IMR-90 (cell line): ENCODE data around the gene MRPL19. TPM values are rescaled to one million over a fixed set of nuclear protein-coding genes. Genes with fewer than 3 reads are reported as not detected.
"Not testable (repeated sequence)": the region's sequence is repeated elsewhere in the genome, so short reads cannot be mapped to it uniquely, and the experiment has no call there.

Experiments
- ATAC-seq: fragments of 200-7000 bp; cut with Tn5 transposase; 2 replicates; pipeline ENCODE4 v1.9.1; 2020; ENCODE audit warnings: low read depth, mild to moderate bottlenecking, moderate library complexity
- BruUV-seq: library from RNA; stranded (reverse); fragments of 400-500 nt; replicated peaks from 2 replicates; lab custom pipeline; 2021; lab: Mats Ljungman, UMichigan
- CTCF ChIA-PET: fragments of 300-600 bp; formaldehyde crosslinking; extraction: SDS; loops from one replicate; lab custom pipeline; 2021; ENCODE audit warnings: antibody characterized with exemption; lab: Yijun Ruan, JAX
- POLR2A ChIA-PET: fragments of 300-600 bp; sonication (Branson Sonifier 250); formaldehyde crosslinking; loops from one replicate; lab custom pipeline; 2022; ENCODE audit warnings: antibody characterized with exemption; ENCODE audit not compliant: unreplicated experiment; lab: Charles Lee
- DNase-seq: peaks from one replicate; pipeline ENCODE4 v3.0.0; 2013
- H2AFZ ChIP-seq: replicated peaks from 2 replicates; pipeline ENCODE3; 2013; ENCODE audit warnings: low read length, mild to moderate bottlenecking; ENCODE audit not compliant: poor library complexity
- H2AK5ac ChIP-seq: 2 replicates; pipeline ENCODE4 v1.6.1; 2013; ENCODE audit warnings: low read depth, low read length, inconsistent platforms
- H2AK9ac ChIP-seq: replicated peaks from 2 replicates; pipeline ENCODE3; 2013; ENCODE audit warnings: mild to moderate bottlenecking, low read depth, low read length, moderate library complexity; ENCODE audit not compliant: poor library complexity
- H2BK120ac ChIP-seq: 2 replicates; pipeline ENCODE4 v1.6.1; 2013; ENCODE audit warnings: low read depth, low read length, inconsistent platforms
- H2BK15ac ChIP-seq: 3 replicates; pipeline ENCODE4 v1.6.1; 2013; ENCODE audit warnings: low read depth, low read length, inconsistent platforms
- H2BK20ac ChIP-seq: 2 replicates; pipeline ENCODE4 v1.6.1; 2013; ENCODE audit warnings: low read depth, mild to moderate bottlenecking, inconsistent platforms, low read length, moderate library complexity
- H2BK5ac ChIP-seq: 2 replicates; pipeline ENCODE4 v1.6.1; 2013; ENCODE audit warnings: mild to moderate bottlenecking, low read depth, low read length, inconsistent platforms; ENCODE audit not compliant: poor library complexity, severe bottlenecking
- H3K14ac ChIP-seq: replicated peaks from 2 replicates; pipeline ENCODE4 v1.6.1; 2013; ENCODE audit warnings: low read depth, low read length, inconsistent platforms
- H3K18ac ChIP-seq: 2 replicates; pipeline ENCODE4 v1.6.1; 2013; ENCODE audit warnings: low read depth, low read length, control low read depth
- H3K23ac ChIP-seq: 2 replicates; pipeline ENCODE4 v1.6.1; 2013; ENCODE audit warnings: low read depth, low read length, inconsistent platforms
- H3K27ac ChIP-seq: 2 replicates; pipeline ENCODE4 v1.5.1; 2013; ENCODE audit warnings: mild to moderate bottlenecking, control low read depth, low read length; ENCODE audit not compliant: insufficient read depth
- H3K27me3 ChIP-seq: 2 replicates; pipeline ENCODE4 v1.6.1; 2013; ENCODE audit warnings: low read length; ENCODE audit not compliant: control insufficient read depth, insufficient read depth
- H3K36me3 ChIP-seq: 2 replicates; pipeline ENCODE4 v1.6.1; 2013; ENCODE audit warnings: low read length, mixed read lengths; ENCODE audit not compliant: control insufficient read depth, insufficient read depth
- H3K4ac ChIP-seq: 2 replicates; pipeline ENCODE4 v1.6.1; 2013; ENCODE audit warnings: low read depth, low read length, inconsistent platforms
- H3K4me1 ChIP-seq: 2 replicates; pipeline ENCODE4 v1.6.1; 2013; ENCODE audit warnings: low read length, mixed read lengths; ENCODE audit not compliant: control insufficient read depth, insufficient read depth
- H3K4me2 ChIP-seq: 2 replicates; pipeline ENCODE4 v1.6.1; 2013; ENCODE audit warnings: low read depth, mild to moderate bottlenecking, control low read depth, low read length, moderate library complexity
- H3K4me3 ChIP-seq: 2 replicates; pipeline ENCODE4 v1.5.1; 2013; ENCODE audit warnings: low read depth, mild to moderate bottlenecking, control low read depth, low read length, moderate library complexity; ENCODE audit not compliant: insufficient read depth
- H3K56ac ChIP-seq: 2 replicates; pipeline ENCODE4 v1.6.1; 2013; ENCODE audit warnings: low read length, inconsistent platforms; ENCODE audit not compliant: insufficient read depth; ENCODE audit errors: extremely low read depth
- H3K79me1 ChIP-seq, 2 experiments: 2 replicates each; pipeline ENCODE4 v1.6.1; 2013; ENCODE audit warnings: low read length in 2 of 2, inconsistent platforms in 1 of 2, low read depth in 1 of 2
- H3K9ac ChIP-seq: 2 replicates; pipeline ENCODE4 v1.6.1; 2013; ENCODE audit warnings: low read depth, low read length, control low read depth
- H3K9me1 ChIP-seq: 2 replicates; pipeline ENCODE4 v1.6.1; 2013; ENCODE audit warnings: low read length, inconsistent platforms; ENCODE audit not compliant: insufficient read depth
- H3K9me3 ChIP-seq: 2 replicates; pipeline ENCODE4 v1.6.1; 2013; ENCODE audit warnings: low read length; ENCODE audit not compliant: control insufficient read depth, insufficient read depth
- H4K20me1 ChIP-seq: 2 replicates; pipeline ENCODE4 v1.6.1; 2013; ENCODE audit warnings: low read length, inconsistent platforms; ENCODE audit not compliant: insufficient read depth
- H4K5ac ChIP-seq: 2 replicates; pipeline ENCODE4 v1.6.1; 2013; ENCODE audit warnings: mild to moderate bottlenecking, low read depth, low read length, control low read depth
- H4K8ac ChIP-seq, 2 experiments: 2 replicates each; pipeline ENCODE4 v1.6.1; 2013; ENCODE audit warnings: low read depth in 2 of 2, low read length in 2 of 2, control low read depth in 1 of 2, inconsistent platforms in 1 of 2
- H4K91ac ChIP-seq: 2 replicates; pipeline ENCODE4 v1.6.1; 2013; ENCODE audit warnings: low read depth, low read length, inconsistent platforms; ENCODE audit not compliant: insufficient read depth
- RCOR1 ChIP-seq: IDR thresholded peaks from 2 replicates; pipeline ENCODE4 v1.6.1; 2012; ENCODE audit warnings: mild to moderate bottlenecking, low read length, improper control_type of control experiment; ENCODE audit not compliant: insufficient replicate concordance
- RFX5 ChIP-seq: IDR thresholded peaks from 2 replicates; pipeline ENCODE4 v1.8.0; 2012; ENCODE audit warnings: low read depth, mild to moderate bottlenecking, low read length, moderate library complexity
- WGBS, 2 experiments: methylation state at CpG; one replicate each; pipeline versions ENCODE4 v1.1.5 to v1.1.7; 2013; ENCODE audit warnings: missing lambda C conversion rate in 2 of 2; ENCODE audit not compliant: insufficient read length in 1 of 2; ENCODE audit errors: extremely low coverage in 2 of 2; 5-methylcytosine and 5-hydroxymethylcytosine counted together
- dilution Hi-C: fragments of 300-500 bp; cut with HindIII; formaldehyde crosslinking; loops from one replicate; pipeline ENCODE4 v1.14.3; 2018; ENCODE audit warnings: low sequenced_read_pairs; ENCODE audit not compliant: unreplicated experiment
- in situ Hi-C: fragments of 300-500 bp; cut with MboI; formaldehyde crosslinking; loops from 3 replicates; pipeline ENCODE4 v1.14.3; 2019; ENCODE audit warnings: low sequenced_read_pairs, inconsistent platforms, mixed read lengths
- intact Hi-C: fragments of 100-400 bp; cut with micrococcal nuclease; formaldehyde crosslinking; loops from 2 replicates; pipeline ENCODE4 v1.10.0; 2022
- polyA plus RNA-seq, 3 experiments: library from polyadenylated mRNA; depleted of rRNA; stranded (reverse); fragments of >200 nt; gene quantifications; 2 replicates each; pipeline ENCODE4 v1.2.3, GENCODE V29; 2012; ENCODE audit warnings: low replicate concordance in 1 of 3
- total RNA-seq: library from RNA; depleted of rRNA; stranded (reverse); fragments of >200 nt; gene quantifications from 2 replicates; pipeline ENCODE4 v1.2.3, GENCODE V29; 2012

Gene MRPL19
- total and polyA plus RNA-seq, 2 of the 4 experiments (the other 2 are of a cell fraction), result 24.8 to 28.5 TPM

- TF ChIP-seq RFX5 (no peak), RCOR1 (no peak)
These were observed 64.1 kb downstream of the MRPL19 start, which contains the start of gene GCFC2 (continued) for GRCh38 chr2:75710577-75711253.

- H3K56ac ChIP-seq, H3K18ac ChIP-seq, H3K27ac ChIP-seq, H2BK20ac ChIP-seq, intact Hi-C loops, dilution Hi-C loops, H4K91ac ChIP-seq, H2BK120ac ChIP-seq, in situ Hi-C loops, H3K14ac ChIP-seq, H3K23ac ChIP-seq, H3K27me3 ChIP-seq, H3K4ac ChIP-seq, H3K4me3 ChIP-seq, H3K9me3 ChIP-seq, H2BK5ac ChIP-seq, H4K5ac ChIP-seq, BruUV-seq, DNase-seq, H3K9ac ChIP-seq, H3K36me3 ChIP-seq, H2AK5ac ChIP-seq, H2AK9ac ChIP-seq, POLR2A ChIA-PET, CTCF ChIA-PET, H4K20me1 ChIP-seq, H3K79me1 ChIP-seq, H3K4me2 ChIP-seq, H3K9me1 ChIP-seq, H2BK15ac ChIP-seq, H2AFZ ChIP-seq, ATAC-seq, H3K4me1 ChIP-seq: not testable (repeated sequence)
- 100% methylated on average over 3 of the region's 31 CpGs; no CpG with 5 or more reads in 1 of the 2 experiments for WGBS, 2 experiments
- peak overlapping the region; percentile 92 to 95; a peak in 3 of 4 replicates for H4K8ac ChIP-seq
These were observed 65.0 kb downstream of the MRPL19 start for GRCh38 chr2:75711590-75711989.
